Endothelial cell (in vitro differentiated cells): ENCODE measurements around the gene NTF3. TPM values are rescaled to one million over a fixed set of nuclear protein-coding genes. Genes with fewer than 3 reads are reported as not detected.

Experiments
- DNase-seq: peaks from one replicate; pipeline ENCODE4 v3.0.0; 2021; ENCODE audit warnings: low spot score
- H3K27ac Mint-ChIP-seq: one replicate; pipeline ENCODE4 v1.8.0; 2021; ENCODE audit warnings: mixed read lengths, inconsistent platforms; ENCODE audit not compliant: unreplicated experiment
- H3K27me3 Mint-ChIP-seq: one replicate; pipeline ENCODE4 v1.8.0; 2021; ENCODE audit warnings: mild to moderate bottlenecking, moderate library complexity, mixed read lengths, inconsistent platforms; ENCODE audit not compliant: unreplicated experiment
- H3K36me3 Mint-ChIP-seq: one replicate; pipeline ENCODE4 v1.8.0; 2021; ENCODE audit warnings: mild to moderate bottlenecking, low read depth, mixed read lengths, inconsistent platforms; ENCODE audit not compliant: unreplicated experiment
- H3K4me1 Mint-ChIP-seq: one replicate; pipeline ENCODE4 v1.8.0; 2021; ENCODE audit warnings: mild to moderate bottlenecking, mixed read lengths, inconsistent platforms; ENCODE audit not compliant: unreplicated experiment
- H3K4me3 Mint-ChIP-seq: one replicate; pipeline ENCODE4 v1.8.0; 2021; ENCODE audit warnings: mild to moderate bottlenecking, mixed read lengths, inconsistent platforms; ENCODE audit not compliant: unreplicated experiment
- H3K9me3 Mint-ChIP-seq: one replicate; pipeline ENCODE4 v1.8.0; 2021; ENCODE audit warnings: mixed read lengths, inconsistent platforms; ENCODE audit not compliant: unreplicated experiment
- CTCF ChIP-seq: fragments of 200-600 bp; sonication (generic); IDR thresholded peaks from one replicate; pipeline ENCODE4 v1.5.0; 2021; ENCODE audit warnings: antibody characterized with exemption; ENCODE audit not compliant: unreplicated experiment
- total RNA-seq: library from RNA; stranded (reverse); fragmentation: NEBNext Ultra II Directional; extraction: Animal tissue kit (Norgen Biotek cat#: 25700); gene quantifications from one replicate; pipeline ENCODE4 v1.2.1, GENCODE V29; 2021; ENCODE audit not compliant: unreplicated experiment

NTF3 gene
- total RNA-seq, 1 donor from 2014 or later: not detected

- H3K36me3 Mint-ChIP-seq: peaks cover 5% of the 10 kb centered on the region
- TF ChIP-seq CTCF: no peak
- H3K4me1 Mint-ChIP-seq: no peaks in the 10 kb centered on the region
- DNase-seq: no peak
- H3K27me3 Mint-ChIP-seq: peaks cover 5% of the 10 kb centered on the region
- H3K9me3 Mint-ChIP-seq: no peaks in the 10 kb centered on the region
- H3K27ac Mint-ChIP-seq: no peak overlapping the region
- H3K4me3 Mint-ChIP-seq: no peak overlapping the region
These were observed 88.9 kb downstream of the NTF3 start for GRCh38 chr12:5520831-5521230.

GRCh38 chr12:5521456-5522325 lies 89.8 kb downstream of the NTF3 start:
- H3K36me3 Mint-ChIP-seq: peaks cover 5% of the 10 kb centered on the region
- no peaks in the 10 kb centered on the region for H3K4me1 Mint-ChIP-seq
- no peak for TF ChIP-seq CTCF
- no peak overlapping the region for H3K27ac Mint-ChIP-seq
- H3K4me3 Mint-ChIP-seq: no peak overlapping the region
- no peak for DNase-seq
- H3K9me3 Mint-ChIP-seq: no peaks in the 10 kb centered on the region
- H3K27me3 Mint-ChIP-seq: peaks cover 5% of the 10 kb centered on the region

- peaks cover 5% of the 10 kb centered on the region for H3K36me3 Mint-ChIP-seq
- no peaks in the 10 kb centered on the region for H3K4me1 Mint-ChIP-seq
- peaks cover 5% of the 10 kb centered on the region for H3K27me3 Mint-ChIP-seq
- no peak overlapping the region for H3K4me3 Mint-ChIP-seq
- no peak for DNase-seq
- H3K9me3 Mint-ChIP-seq: no peaks in the 10 kb centered on the region
- H3K27ac Mint-ChIP-seq: no peak overlapping the region
- TF ChIP-seq CTCF: no peak
These were observed 90.8 kb downstream of the NTF3 start for GRCh38 chr12:5522432-5523335.

- Mint-ChIP-seq H3K9me3 (no peaks in the 10 kb centered on the region), H3K27me3 (peaks cover 5% of the 10 kb centered on the region), H3K4me3 (no peak overlapping the region), H3K36me3 (peaks cover 5% of the 10 kb centered on the region), H3K4me1 (no peaks in the 10 kb centered on the region), H3K27ac (no peak overlapping the region)
- TF ChIP-seq CTCF: no peak
- no peak for DNase-seq
These were observed 91.6 kb downstream of the NTF3 start for GRCh38 chr12:5523396-5524115.
